B cell (primary cell): ENCODE results near the gene TBX20.
"Not testable (repeated sequence)": the region's sequence is repeated elsewhere in the genome, so short reads cannot be mapped to it uniquely, and the experiment has no call there.

Experiments
- CTCF ChIP-seq: fragments of 200-600 bp; IDR thresholded peaks from one replicate; pipeline ENCODE4 v1.8.0; 2022; ENCODE audit warnings: antibody characterized with exemption, mild to moderate bottlenecking
- EZH2 ChIP-seq: IDR thresholded peaks from 2 replicates; pipeline ENCODE4 v1.6.1; 2012; ENCODE audit warnings: borderline replicate concordance, low read depth, mild to moderate bottlenecking, moderate library complexity, low read length; ENCODE audit not compliant: insufficient read depth, poor library complexity, severe bottlenecking

GRCh38 chr7:35216033-35216432, 37.9 kb downstream of the TBX20 start:
- TF ChIP-seq CTCF, EZH2: not testable (repeated sequence)
